Measurements from ENCODE around the gene HRH1. TPM values are rescaled to one million over a fixed set of nuclear protein-coding genes. Genes with fewer than 3 reads are reported as not detected.
"Not testable (repeated sequence)": the region's sequence is repeated elsewhere in the genome, so short reads cannot be mapped to it uniquely, and the experiment has no call there.

HRH1 gene
- polyA plus RNA-seq, 1 donor = 3.4 TPM

- no peak for DNase-seq
These were observed 17.9 kb downstream of the HRH1 start for GRCh38 chr3:11172096-11172690.

- no peak for DNase-seq
These were observed 19.7 kb downstream of the HRH1 start for GRCh38 chr3:11173828-11174465.

GRCh38 chr3:11178421-11178820, 24.1 kb downstream of the HRH1 start:
- DNase-seq = no peak

- not testable (repeated sequence) for DNase-seq
These were observed 30.2 kb downstream of the HRH1 start for GRCh38 chr3:11184328-11184969.

GRCh38 chr3:11185144-11185543, 30.9 kb downstream of the HRH1 start:
- DNase-seq = no peak

GRCh38 chr3:11185564-11186317, 31.4 kb downstream of the HRH1 start:
- DNase-seq = peak; percentile 45

GRCh38 chr3:11186318-11186692, 32.0 kb downstream of the HRH1 start:
- DNase-seq = no peak

GRCh38 chr3:11186771-11187191, 32.5 kb downstream of the HRH1 start:
- peak; percentile 63 for DNase-seq

- DNase-seq = no peak
These were observed 33.4 kb downstream of the HRH1 start for GRCh38 chr3:11187681-11188080.

GRCh38 chr3:11188231-11188630, 33.9 kb downstream of the HRH1 start:
- DNase-seq = no peak

GRCh38 chr3:11195201-11195600, 40.9 kb downstream of the HRH1 start:
- DNase-seq = peak; percentile 61

GRCh38 chr3:11195721-11196332, 41.5 kb downstream of the HRH1 start:
- no peak for DNase-seq

GRCh38 chr3:11197484-11197883, 43.2 kb downstream of the HRH1 start:
- peak; percentile 18 for DNase-seq

GRCh38 chr3:11198070-11198469, 43.8 kb downstream of the HRH1 start:
- DNase-seq = no peak

GRCh38 chr3:11198495-11198894, 44.2 kb downstream of the HRH1 start:
- DNase-seq = no peak

GRCh38 chr3:11199902-11200845, 45.9 kb downstream of the HRH1 start:
- DNase-seq = no peak

GRCh38 chr3:11201251-11202019, 47.1 kb downstream of the HRH1 start:
- no peak for DNase-seq

GRCh38 chr3:11203961-11204360, 49.7 kb downstream of the HRH1 start:
- no peak for DNase-seq

GRCh38 chr3:11204697-11205348, 50.5 kb downstream of the HRH1 start:
- DNase-seq = no peak

GRCh38 chr3:11205881-11206280, 51.6 kb downstream of the HRH1 start:
- DNase-seq = not testable (repeated sequence)
